GM12875 (cell line): ENCODE data around the gene ATXN3L.

Source experiments
- H3K4me3 ChIP-seq: one replicate; pipeline ENCODE4 v1.5.1; 2011; ENCODE audit warnings: low read depth, low read length, control low read depth
- CTCF ChIP-seq: IDR thresholded peaks from 2 replicates; pipeline ENCODE4 v1.5.1; 2011; ENCODE audit warnings: low read depth, mild to moderate bottlenecking, control low read depth, inconsistent platforms, low read length, moderate library complexity, borderline replicate concordance; ENCODE audit not compliant: insufficient read depth

ATXN3L gene

GRCh38 chrX:13283512-13283911 is 36.3 kb downstream of the ATXN3L start:
- TF ChIP-seq CTCF: no peak
- no peak overlapping the region for H3K4me3 ChIP-seq

GRCh38 chrX:13281289-13281688 is 38.6 kb downstream of the ATXN3L start:
- no peak overlapping the region for H3K4me3 ChIP-seq
- no peak for TF ChIP-seq CTCF

GRCh38 chrX:13279279-13280018 is 40.4 kb downstream of the ATXN3L start:
- H3K4me3 ChIP-seq: no peak overlapping the region

GRCh38 chrX:13277539-13277938 is 42.3 kb downstream of the ATXN3L start:
- no peak for TF ChIP-seq CTCF
- H3K4me3 ChIP-seq: no peak overlapping the region

More at GRCh38 chrX:13279279-13280018, 40.4 kb downstream of the ATXN3L start:
- no peak for TF ChIP-seq CTCF

GRCh38 chrX:13276991-13277390 is 42.9 kb downstream of the ATXN3L start:
- no peak for TF ChIP-seq CTCF
- H3K4me3 ChIP-seq: no peak overlapping the region

- TF ChIP-seq CTCF: no peak
- no peak overlapping the region for H3K4me3 ChIP-seq
Observed at GRCh38 chrX:13275031-13275430, 44.8 kb downstream of the ATXN3L start.

GRCh38 chrX:13272426-13272825 is 47.4 kb downstream of the ATXN3L start:
- no peak for TF ChIP-seq CTCF
- no peak overlapping the region for H3K4me3 ChIP-seq
